GM21576 (cell line): ENCODE data around the gene DGKB.

Experiments used
- ATAC-seq: cut with Tn5 transposase; IDR thresholded peaks from one replicate; pipeline ENCODE4 v1.9.1; 2021; ENCODE audit warnings: mild to moderate bottlenecking, moderate library complexity; ENCODE audit not compliant: unreplicated experiment

Gene DGKB

DNA sequence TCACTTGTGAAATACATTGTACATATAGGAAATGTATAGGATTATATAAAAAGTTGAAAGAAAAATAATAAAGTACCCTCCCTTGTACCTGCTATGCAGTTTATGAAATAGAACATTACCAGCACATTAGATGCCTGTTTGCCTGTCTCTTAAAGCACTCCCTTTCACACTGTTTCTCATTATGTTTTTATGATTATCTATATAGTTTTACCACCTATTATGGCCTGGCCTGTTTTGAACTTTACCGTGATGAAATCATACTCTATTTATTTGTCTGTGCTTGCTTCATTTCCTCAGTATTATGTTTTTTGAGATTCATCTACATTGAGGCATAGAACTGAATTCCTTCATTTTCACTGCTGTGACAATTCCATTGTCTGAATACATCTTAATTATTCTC, 41.1 kb downstream of the DGKB start:
- ATAC-seq, result no peak

DNA sequence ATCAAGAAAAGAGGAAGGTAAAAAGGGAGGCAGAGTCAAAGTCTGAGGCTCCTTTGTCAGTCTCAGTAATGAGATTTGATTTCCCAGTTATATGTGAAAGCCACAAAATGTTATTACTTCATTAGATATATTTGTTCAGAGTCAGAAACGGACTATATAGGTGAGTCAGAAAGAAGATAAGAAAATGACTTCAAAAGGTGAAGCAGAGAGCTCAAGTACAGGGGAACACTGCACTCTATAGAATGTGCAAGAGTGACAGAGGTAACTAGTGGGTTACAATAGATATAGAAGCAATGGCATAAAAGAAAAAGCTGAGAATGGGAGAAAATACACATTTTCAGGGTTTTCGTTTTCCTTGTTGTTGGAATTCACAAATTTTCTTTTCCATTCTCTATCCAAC, 43.3 kb downstream of the DGKB start:
- no peak for ATAC-seq

DNA sequence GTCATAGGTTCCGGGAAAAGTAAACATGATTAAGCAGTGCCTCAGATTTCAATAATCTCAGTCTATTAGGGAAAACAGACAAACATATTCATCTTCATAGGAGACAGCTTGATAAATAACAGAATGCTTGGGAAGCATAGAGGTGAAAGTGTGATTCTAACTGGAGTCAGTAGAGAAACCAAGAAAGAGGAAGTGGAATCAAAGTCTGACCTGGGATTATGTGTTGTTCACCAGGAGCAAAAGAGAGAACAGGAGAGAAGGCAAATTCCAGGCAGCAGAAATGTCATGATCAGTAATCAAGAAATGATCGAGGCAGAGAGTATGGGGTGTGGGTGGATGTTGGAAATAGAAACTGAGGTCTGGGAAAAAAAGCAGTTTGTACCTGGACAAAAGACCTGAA, 43.7 kb downstream of the DGKB start:
- no peak for ATAC-seq

DNA sequence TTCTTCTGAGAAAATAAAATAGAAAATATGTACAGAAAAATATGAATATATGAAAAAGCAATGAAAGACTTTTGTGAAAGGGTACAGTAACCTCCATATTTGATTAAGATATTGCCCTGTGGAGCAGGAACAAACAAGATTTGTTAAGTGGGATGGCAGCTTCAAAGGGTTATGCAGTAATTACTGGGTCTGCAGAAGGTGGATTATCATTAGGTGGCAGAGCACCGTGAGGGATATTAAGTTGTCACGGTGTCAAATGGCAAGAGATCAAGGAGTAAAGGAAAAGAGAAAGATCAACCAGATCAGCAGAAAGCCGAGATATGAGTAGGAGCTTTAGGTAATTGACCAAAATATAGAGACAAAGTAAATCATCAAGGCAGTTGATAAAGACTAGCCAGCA, 44.1 kb downstream of the DGKB start:
- no peak for ATAC-seq

DNA sequence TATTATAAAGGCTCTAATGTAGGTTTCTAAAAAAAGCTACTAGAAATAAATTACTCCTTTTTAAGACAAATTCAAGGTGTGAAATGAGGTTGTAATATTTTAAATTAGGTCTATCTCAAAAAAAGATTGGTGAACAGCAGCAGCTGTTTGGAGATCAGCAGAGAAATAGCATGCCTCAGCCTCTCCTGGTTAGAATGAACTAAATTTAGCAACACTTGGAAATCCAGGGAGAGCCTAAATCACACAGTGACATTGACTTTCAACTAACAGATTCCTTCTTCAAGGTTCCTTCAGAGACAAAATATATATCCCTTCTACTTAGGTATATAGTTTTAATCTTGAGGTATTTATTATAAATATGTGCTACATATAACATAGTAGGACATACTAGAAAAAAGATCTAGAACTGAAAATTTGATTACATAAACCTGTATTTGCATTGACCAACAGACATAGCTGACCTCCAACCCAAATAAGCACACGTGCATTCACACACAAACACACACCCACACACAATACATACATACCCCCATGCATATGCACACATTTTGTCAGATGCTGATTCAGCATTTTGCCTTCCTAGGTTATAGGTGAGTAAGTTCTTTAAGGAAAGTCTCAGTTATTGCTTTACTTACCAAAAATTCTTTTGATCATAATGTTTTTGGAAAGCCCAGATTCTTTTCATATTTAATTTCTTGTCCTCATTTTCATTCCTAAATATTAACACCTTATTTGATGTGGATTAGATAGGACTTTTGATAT, 47.3 kb downstream of the DGKB start:
- no peak for ATAC-seq

DNA sequence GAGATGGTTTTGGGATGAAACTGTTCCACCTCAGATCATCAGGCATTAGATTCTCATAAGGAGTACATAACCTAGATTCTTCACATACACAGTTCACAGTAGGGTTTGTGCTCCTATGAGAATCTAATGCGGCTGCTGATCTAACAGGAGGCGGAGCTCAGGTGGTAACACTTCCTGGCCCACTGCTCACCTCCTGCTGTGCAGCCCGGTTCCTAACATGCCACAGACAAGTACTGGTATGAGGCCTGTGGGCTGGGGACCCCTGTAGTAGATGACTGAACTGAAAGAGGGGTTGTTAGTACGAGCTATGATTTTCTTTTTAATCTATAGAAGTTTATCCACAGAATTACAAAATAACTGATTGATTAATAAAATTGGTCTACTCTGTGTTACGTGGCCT, 48.1 kb downstream of the DGKB start:
- ATAC-seq, result no peak

DNA sequence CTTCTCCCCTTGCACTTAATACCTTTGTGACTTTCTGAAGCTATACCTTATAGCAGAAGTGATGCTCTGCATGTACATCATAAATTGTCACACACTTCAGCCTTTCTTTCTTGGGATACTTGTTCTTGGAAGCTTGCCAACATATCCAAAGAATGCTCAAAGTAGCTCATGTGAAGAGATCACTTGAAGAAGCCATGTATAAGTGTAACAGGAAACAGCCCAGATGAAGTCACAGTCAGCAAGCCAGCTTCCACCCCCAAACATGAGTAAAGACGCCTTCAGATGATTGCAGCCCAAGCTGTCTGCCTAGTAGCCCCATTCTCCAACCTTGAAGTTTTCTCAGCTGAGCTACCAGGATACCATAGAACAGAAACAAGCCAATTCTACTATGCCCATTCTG, 50.9 kb downstream of the DGKB start:
- ATAC-seq, result no peak

DNA sequence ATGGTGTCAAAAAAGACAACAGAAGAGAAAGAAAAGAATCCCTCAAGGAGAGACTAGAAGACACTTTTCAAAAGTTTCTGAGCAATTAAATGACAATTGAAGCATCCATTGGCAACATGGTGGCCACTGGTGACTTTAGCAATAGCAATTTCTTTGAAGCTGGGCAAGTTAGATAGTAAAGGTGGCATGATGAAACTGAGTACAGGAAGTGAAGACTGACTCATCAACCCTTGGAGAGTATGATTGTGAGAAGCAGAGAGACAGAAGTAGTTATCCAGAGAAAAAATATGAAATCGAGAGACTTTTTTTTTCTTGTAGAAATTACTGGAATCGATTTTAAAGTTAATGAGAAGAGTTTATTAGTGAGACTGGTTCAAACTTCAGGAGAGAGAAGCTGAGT, 52.5 kb downstream of the DGKB start:
- ATAC-seq, result no peak

DNA sequence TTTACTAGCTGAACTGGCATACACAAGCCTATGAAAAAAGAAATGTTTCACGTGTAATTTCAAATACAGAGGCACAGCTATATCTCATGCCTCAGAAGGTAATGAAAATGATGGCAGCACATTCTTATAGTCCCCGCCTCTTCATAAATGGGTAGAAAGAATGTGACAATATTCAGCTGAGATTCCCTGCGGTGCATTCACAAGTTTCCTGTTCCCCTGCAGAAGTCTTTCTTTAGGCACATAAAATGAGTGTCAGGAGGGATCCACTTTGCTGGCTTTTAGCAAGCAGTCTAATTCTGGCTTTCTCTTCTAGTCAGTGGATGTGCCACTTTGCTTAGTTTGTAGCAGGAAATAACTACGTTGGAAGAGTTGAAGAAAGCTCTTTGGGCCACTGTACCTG, 56.1 kb downstream of the DGKB start:
- ATAC-seq, result no peak

DNA sequence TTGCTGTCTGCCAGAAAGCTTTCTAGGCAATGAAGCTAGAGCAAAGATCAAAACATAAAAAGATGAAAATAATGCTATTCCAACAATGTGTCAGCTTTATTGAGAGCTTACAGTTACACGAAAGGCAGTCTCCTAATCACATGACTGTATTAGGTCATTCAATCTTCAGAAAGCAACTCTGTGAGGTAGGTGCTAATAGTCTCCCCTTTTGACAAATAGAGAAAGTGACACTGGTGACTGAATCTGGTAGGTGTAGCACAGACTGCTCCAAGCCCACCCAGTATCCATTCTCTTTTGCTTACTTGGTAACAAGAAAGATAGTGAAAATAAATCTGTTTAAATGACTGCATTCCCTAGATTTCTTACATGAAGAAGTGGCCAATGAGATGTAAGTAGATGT, 58.8 kb downstream of the DGKB start:
- no peak for ATAC-seq

DNA sequence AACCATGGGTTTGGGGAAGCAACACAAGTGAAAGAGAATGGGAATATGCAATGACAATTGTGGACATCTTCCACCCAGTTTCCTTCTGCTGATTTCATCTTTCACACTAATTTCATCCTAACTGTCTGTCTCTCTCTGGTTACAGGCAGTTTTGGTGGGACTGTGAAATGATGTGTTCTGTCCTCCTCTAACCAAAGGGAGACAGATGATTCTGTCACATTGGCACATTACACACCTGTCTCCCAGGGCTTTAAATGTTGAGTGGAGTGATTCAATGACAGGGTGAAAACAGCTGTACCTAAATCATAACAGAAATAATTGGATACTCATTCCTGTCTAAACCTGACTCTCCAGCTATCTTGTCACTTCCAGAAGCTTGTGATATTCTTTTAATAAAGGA, 60.0 kb downstream of the DGKB start:
- no peak for ATAC-seq

DNA sequence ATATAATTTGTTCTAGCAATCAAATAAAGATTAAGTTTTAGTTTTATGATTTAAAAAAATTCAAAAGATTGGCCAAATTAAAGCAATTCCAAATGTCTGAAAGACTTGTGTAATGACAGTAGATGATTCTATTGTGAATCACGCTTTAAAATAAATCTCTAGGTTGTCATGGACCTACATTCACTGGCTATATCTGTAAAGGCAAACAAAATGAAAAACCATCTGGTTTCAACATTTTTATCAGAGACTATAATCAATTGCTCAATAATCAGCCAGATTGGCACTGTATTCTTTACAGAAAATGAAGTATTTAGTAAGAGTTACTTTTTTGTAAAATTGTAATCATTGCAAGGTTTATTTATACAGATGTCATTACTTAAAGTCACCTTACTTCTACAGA, 60.7 kb downstream of the DGKB start:
- no peak for ATAC-seq

DNA sequence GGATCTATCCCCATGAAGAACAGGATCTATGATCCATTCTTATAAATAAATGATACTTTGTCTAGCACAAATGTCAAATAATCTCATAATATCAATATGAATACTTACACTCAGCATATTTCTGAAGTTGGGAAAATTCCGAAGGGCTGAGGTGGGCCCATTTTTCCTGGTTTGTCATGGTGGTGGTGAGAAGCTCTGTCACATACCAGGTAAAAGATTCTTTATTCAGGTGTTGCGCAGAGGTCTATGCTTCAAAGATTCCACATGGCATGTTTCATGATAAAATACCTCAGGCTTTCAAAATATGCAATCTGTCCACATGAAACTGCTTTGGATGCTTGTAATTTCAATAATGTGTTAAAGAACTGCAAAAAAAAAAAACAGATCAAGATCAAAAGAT, 61.5 kb downstream of the DGKB start:
- ATAC-seq, result no peak

DNA sequence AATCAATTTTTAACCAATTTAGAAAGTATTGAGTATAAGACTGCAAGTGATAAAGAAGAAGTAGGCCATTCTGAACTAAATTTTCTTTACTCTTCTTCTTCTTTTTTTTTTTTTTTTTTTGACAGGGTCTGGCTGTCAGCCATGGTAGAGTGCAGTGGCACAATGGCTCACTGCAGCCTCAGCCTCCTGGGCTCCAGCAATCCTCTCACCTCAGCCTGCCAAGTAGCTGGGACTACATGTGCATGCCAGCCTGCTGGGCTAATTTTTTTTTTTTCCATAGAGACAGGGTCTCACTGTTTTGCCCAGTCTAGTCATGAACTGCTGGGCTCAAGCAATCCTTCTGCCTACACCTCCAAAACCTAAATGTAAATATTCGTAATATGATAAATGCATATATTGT, 63.2 kb downstream of the DGKB start:
- ATAC-seq, result no peak

DNA sequence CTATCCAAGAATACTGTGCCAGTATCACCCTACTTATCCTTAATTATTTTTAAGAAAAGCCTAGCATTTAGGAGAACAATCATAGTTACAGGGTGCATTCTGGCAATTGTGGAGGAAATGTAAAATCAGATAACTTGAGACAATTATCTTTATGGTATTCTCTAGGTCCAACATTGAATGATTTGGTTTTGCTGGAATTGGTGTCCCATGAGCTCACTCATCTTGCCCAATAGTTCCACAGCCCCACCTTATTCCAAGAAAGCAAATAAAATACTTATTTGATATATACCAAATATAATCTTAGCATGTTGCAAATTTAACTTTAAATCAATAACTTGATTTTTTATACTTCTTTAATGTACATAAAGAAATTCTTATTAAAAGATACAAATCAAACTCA, 65.3 kb downstream of the DGKB start:
- ATAC-seq, result no peak

DNA sequence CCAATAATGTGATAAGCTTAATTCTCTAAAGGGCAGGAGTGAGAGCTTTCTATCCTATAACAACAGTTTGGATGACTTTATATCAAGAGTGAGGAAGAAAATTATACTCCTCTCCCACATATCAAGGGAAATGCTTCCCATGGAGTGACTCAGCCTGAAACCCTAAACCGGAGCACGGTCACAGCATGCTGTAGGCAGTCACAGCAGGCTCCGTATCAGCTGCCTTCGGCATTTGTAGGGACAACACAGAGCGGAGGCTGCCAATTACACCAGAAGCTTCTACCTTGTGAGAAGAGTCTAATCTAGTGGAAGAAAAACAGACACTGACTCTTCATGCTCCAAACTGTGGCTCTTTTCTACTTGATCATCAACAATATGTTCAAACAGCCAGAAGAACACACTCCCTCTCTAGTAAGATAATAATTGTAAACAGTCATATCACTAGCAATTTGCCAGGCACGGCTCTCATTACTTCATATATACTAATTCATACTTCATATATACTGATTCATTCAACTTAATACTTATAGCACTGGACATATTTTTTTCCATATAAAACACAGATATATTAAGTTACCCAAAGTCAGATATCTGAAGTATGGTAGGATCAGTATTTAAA, 65.9 kb downstream of the DGKB start:
- no peak for ATAC-seq

DNA sequence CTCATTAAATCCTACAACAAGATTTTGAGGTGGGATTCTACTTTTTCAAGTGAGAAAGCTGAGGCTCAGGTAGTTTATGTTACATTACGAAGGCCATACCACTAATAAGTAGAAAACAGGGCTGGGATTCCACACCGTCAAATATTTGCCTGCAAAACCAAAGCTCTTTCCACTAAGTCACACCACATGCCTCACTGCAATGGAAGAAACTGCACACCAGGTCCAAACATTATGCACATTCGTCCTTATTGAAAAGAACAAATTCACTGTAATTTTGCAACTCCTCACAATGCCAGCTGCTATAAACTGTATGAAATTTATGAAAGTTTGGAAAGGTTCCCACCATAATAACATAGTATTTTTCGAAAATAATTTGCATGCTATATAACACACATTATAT, 66.5 kb downstream of the DGKB start:
- no peak for ATAC-seq

DNA sequence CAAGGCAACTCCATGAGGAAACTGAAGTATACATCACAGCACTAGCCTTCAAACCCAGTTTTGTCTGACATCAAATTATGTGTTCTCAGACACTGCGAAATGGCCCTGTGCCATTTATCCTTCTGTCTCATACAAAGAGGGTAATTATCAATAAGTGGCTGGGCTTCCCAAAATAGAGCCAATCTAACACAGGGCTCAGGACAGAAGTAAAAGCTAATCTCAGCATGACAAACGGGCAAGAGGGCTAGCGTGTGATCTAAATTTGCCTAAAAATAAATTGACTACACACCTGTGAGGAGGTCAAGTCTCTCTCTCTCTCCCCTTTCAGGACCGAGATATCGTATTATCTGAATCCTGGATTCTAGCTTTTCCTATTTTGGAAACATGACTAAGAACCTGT, 67.2 kb downstream of the DGKB start:
- ATAC-seq, result no peak

DNA sequence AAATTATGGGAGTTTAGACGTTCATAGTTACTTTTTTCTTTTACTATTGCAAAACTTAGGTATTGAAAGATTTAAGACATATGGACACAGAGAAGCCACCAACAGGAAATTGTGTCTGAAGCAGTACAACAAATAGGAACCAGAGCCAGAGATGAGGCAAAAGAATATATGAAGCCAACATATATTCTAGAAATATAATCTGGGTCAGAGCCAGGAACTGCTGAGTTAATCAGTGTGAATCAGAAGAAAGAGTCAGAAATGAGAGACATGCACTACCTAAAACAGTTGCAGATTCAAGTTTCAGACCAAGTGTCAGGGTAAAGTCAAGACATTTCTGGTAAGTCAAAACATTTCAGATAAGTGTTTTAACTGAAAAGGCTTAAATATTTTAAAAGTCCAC, 67.7 kb downstream of the DGKB start:
- ATAC-seq, result no peak

DNA sequence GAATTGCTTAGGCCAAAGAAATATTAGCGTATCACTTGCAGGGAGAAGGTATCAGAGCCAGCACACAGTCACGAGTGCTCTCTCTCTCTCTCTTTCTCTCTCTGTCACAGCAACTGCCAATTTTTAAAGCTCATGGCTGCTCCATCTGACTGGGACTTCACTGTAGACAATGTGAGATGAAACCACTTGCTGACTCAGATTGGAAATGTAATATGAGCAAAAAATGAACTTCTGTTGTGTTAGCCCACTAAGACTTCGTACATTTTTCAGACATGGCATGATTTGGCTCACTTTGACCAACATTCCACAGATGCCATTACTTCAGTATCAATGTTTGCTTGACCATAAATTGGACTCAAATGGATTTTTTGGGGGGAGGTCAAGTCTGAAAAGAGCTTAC, 68.1 kb downstream of the DGKB start:
- ATAC-seq, result no peak

DNA sequence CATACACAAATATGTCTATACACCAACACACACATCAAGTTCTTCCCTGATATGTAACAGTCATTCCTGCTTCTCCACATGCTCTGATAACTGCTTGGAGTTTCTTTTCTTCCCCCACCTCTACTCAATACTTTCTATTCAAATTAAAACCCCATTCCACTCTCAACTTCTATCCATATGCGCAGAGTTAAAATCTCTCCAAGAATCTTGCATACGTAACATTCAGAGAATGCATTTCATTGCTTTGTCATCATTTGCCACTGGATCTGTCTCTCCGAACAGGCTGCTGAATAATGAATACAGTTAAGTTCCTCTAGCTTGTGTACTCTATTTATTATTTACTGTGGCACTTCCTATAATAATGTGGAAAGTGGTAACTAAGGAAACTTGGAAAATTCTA, 68.8 kb downstream of the DGKB start:
- no peak for ATAC-seq

DNA sequence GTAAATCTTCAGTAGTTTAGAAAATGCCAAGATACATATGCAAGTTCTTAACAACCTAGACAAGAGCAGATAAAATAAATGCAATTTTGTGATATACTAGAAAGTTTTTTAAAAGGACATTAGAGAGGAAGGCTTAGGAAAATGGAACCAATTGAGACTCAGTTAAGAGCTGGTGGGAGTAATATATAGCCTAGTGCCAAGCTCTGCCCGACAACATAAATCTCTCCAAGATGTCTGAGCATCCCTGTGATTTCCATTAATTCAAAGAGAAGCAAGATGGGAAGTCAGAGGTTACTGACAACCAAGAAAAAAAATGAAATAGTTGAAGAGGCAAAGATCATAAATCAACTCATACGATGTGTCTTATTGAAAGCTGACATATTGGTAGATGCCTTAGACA, 74.5 kb downstream of the DGKB start:
- no peak for ATAC-seq

DNA sequence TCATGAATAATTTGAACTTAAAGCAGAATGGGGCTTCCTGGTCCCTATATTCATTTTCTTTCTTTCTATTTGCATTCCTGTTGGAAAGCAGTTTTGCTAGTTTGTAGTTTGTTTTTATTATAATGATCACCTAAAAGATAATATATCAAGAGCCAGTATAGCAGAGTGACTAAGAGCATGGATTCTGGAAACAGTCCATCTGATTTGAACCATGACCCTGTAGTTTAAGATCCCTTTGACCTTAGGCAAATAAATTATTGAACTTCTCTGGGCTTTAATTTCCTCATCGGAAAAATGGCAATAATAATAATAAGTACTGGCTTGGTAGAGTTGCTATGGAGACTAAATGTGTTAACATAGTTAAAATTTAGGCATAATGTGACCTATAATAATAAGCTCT, 76.1 kb downstream of the DGKB start:
- ATAC-seq, result no peak
